T-helper 22 cell (primary cell): ENCODE measurements around the gene DSC3.

Experiments used
- DNase-seq: peaks from one replicate; pipeline ENCODE4 v3.0.0-alpha.2; 2020; ENCODE audit warnings: low read depth

DSC3 gene

GRCh38 chr18:31042406-31043181, at the start of gene DSC3:
Gene DSC3 (minus strand): TSS chr18:31042742. CDS start chr18:31042660, 82 bp downstream.
- no peak for DNase-seq

DNA sequence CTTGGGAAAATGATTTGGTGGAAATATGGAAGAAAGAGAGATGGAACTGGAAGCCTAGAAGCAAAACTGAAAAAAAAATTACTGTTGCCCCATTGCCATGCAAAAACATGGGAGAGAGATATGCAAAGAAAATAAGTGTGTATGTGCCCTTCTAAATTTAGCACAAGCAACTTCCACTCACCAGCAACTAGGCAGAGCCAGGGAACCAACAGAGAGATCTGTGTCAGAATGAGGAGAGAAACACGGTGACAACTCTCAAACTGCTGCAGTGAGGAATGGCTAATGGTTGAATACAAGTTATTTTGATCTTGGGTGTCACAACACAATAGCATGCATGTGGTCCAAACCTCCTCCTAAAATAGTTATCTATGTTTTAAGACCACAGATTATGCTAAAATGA, 48.8 kb upstream of the DSC3 start:
- DNase-seq: no peak

DNA sequence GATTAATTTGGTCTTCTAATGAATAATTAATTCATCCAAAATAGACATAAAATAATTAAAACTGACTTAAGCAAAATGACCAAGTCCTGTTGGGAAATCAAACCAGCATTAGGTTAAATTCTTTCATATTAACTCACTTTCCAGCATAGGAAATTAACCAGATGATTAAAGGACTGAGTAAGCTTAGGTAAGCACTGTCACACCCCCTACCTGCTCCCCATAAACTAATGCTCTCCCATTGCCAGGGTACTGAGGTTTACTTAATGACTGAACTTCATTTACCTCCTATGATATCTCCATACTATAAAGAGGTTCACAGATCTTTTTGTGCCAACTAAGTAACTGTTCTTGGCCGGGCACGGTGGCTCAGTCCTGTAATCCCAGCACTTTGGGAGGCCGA, 46.0 kb upstream of the DSC3 start:
- DNase-seq: no peak

GRCh38 chr18:31079973-31080372, 37.4 kb upstream of the DSC3 start:
- no peak for DNase-seq

- no peak for DNase-seq
Measured at GRCh38 chr18:31077878-31078277, 35.3 kb upstream of the DSC3 start.

- DNase-seq: no peak
Measured at GRCh38 chr18:31072175-31072574, 29.6 kb upstream of the DSC3 start.

GRCh38 chr18:31070206-31070605, 27.7 kb upstream of the DSC3 start:
- DNase-seq: no peak

- no peak for DNase-seq
Measured at GRCh38 chr18:31066266-31066665, 23.7 kb upstream of the DSC3 start.

- DNase-seq: no peak
Measured at GRCh38 chr18:31065036-31065773, 22.7 kb upstream of the DSC3 start.

- no peak for DNase-seq
Measured at GRCh38 chr18:31064130-31064529, 21.6 kb upstream of the DSC3 start.

DNA sequence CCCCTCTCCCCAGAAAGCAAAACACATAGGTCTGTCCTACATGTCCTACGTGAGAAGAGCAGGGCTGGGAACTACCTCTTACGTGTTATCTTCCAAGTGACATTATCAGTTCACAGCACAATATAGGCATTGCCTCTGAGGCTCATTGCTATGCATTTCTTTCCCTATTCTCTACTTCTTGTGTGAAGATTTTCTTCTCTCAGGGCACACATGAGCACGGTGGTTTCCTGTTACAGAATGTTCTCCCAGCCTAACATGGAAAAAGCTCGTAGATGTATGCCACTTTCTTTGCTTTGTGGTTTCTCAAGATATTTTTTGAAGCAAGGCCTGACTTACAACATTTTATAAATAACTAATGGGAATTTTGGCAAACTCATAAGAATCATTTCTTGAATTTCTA, 19.4 kb upstream of the DSC3 start:
- DNase-seq: no peak

GRCh38 chr18:31058897-31059296, 16.4 kb upstream of the DSC3 start:
- DNase-seq: no peak

GRCh38 chr18:31057917-31058316, 15.4 kb upstream of the DSC3 start:
- no peak for DNase-seq

DNA sequence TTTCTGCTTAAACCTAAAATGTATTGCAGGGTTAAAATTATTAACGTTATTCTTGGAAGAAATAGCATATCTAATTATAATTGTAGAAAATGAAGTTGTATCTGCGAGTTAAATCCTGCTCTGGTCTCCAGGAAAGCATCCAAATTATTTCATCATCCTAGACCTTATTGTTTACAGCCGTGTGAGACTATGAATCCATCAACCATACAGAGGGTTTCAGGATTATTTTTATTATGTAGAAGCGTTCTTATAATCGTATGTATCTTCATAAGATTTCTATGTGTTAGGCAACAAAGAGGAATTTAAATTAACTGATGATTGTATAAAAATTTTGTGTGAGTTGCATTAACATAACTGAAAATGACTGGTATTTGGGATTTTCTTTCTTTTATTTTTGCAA, 14.5 kb upstream of the DSC3 start:
- DNase-seq: no peak

GRCh38 chr18:31056296-31056695, 13.8 kb upstream of the DSC3 start:
- DNase-seq: no peak

- DNase-seq: no peak
Measured at GRCh38 chr18:31050635-31051034, 8.1 kb upstream of the DSC3 start.

- no peak for DNase-seq
Measured at GRCh38 chr18:31049189-31049588, 6.6 kb upstream of the DSC3 start.

DNA sequence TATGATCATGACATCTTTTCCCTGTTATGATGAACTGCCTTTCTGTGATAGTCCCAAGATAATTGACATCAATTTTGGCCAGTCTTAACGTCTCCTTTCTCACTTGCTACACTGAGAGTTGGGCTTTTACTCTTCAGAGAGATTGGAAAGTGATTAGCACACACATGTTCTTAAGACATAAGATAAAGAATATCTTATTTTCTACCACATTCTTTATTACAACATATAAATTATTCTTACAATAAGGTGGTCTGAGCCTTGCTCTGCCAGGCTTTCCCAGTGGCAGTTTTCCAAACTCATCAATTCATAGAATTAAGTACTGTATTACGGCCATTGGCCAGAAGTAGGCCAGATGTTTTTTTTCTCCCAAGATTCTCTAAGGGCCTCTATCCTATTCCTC, 5.7 kb upstream of the DSC3 start:
- DNase-seq: no peak

DNA sequence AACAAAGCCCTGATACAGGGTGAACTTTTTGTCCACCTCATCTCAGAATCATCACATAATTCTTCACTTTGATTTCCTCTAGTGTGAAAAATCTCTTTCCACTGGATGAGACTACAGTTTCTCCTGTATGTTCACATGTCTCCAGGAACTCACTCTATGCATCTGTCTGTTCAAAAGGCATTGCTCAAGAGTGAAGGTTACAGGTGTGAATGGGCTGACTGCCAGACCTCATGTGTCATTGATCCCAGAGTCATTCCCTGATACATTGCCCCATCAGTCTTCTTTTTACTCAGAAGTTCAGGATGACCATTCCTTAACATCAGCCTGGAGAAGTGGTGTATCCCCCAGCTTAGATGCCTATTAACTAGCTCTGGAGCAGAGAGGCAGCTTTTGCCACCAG, 4.4 kb upstream of the DSC3 start:
- no peak for DNase-seq

- no peak for DNase-seq
Measured at GRCh38 chr18:31045599-31045998, 3.1 kb upstream of the DSC3 start.

DNA sequence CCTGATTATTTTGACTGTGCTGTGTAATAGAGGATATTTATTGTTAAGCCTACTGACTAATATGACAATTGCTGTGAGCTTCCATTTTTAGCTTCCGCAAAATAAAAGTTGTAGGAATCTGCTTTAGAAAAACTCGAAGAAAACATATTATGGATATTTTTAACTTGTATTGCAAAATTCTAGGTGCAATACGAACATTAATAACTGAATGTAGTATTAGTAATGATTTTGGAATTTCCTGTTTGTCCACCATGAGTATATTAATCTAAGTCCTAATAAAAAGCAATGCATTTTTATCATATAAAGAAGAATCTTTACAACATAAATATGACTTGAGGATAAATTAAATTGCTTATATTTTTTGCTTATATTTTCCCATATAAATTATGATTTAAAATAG, 2.4 kb upstream of the DSC3 start:
- no peak for DNase-seq

DNA sequence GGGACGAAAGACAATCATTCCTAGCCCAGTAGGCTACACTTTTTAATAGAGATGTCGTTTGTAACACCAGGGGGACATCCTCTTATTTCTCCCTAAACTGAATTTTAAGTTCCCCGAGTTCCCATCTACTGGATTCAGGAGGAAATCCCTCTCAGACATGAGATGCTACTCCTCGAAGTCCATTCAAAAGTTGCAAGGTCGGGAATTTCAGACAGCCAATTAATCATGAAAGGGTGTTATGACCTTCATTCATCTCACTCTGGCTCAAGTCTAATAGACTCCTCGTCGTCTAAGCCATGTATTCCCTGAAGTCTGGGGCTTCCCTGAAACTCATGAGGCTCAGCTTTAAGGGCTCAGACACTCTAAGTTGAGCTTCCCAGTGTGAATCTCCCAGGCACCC, 1.2 kb upstream of the DSC3 start:
- DNase-seq: no peak

GRCh38 chr18:31042084-31042405, 497 bp downstream of the DSC3 start:
- no peak for DNase-seq
